Measurements from ENCODE around the gene MAGI1. TPM values are rescaled to one million over a fixed set of nuclear protein-coding genes. Genes with fewer than 3 reads are reported as not detected.

Gene MAGI1
- total RNA-seq, 4 donors from 2014 or later, result 42.4 to 71.6 (median 50.2) TPM

GRCh38 chr3:65675011-65675410 lies 363.7 kb downstream of the MAGI1 start:
- H3K4me3 ChIP-seq (ENCODE audit: low read depth, poor library complexity, severe bottlenecking), result no peak overlapping the region
- no peak for TF ChIP-seq POLR2A (IDR thresholded peaks at IDR 0.05)
- no peak for TF ChIP-seq CTCF (IDR thresholded peaks at IDR 0.05)
- intact Hi-C loops (cut with DNase I; ENCODE audit: low total_unique reads), result no loop called here
- 71 to 75% methylated on average over 3 of the region's 3 CpGs for WGBS, 2 donors
- DNase-seq (ENCODE audit: low spot score in 2 of 2), result no peak

- TF ChIP-seq POLR2A (IDR thresholded peaks at IDR 0.05), result no peak
- no peak overlapping the region for H3K4me3 ChIP-seq (ENCODE audit: low read depth, poor library complexity, severe bottlenecking)
- WGBS, 2 donors, result 26 to 37% methylated on average over 2 of the region's 2 CpGs
- intact Hi-C loops (cut with DNase I; ENCODE audit: low total_unique reads), result no loop called here
- no peak for DNase-seq (ENCODE audit: low spot score in 2 of 2)
Measured at GRCh38 chr3:65674226-65674625, 364.5 kb downstream of the MAGI1 start.

- peak in 1 of 2 donors; percentile 27 for DNase-seq (ENCODE audit: low spot score in 2 of 2)
- TF ChIP-seq CTCF (IDR thresholded peaks at IDR 0.05) (no peak), POLR2A (IDR thresholded peaks at IDR 0.05) (no peak)
- intact Hi-C loops (cut with DNase I; ENCODE audit: low total_unique reads), result no loop called here
- no peak overlapping the region for H3K4me3 ChIP-seq (ENCODE audit: low read depth, poor library complexity, severe bottlenecking)
- WGBS, 2 donors, result 36 to 43% methylated on average over 11 of the region's 11 CpGs
Measured at GRCh38 chr3:65672871-65673815, 365.6 kb downstream of the MAGI1 start.

GRCh38 chr3:65672061-65672460 lies 366.7 kb downstream of the MAGI1 start:
- WGBS, 2 donors, result 82 to 84% methylated on average over 1 of the region's 1 CpG
- intact Hi-C loops (cut with DNase I; ENCODE audit: low total_unique reads), result no loop called here
- no peak for TF ChIP-seq POLR2A (IDR thresholded peaks at IDR 0.05)
- TF ChIP-seq CTCF (IDR thresholded peaks at IDR 0.05), result no peak
- DNase-seq (ENCODE audit: low spot score in 2 of 2), result no peak
- no peak overlapping the region for H3K4me3 ChIP-seq (ENCODE audit: low read depth, poor library complexity, severe bottlenecking)

- intact Hi-C loops (cut with DNase I; ENCODE audit: low total_unique reads), result no loop called here
- TF ChIP-seq CTCF (IDR thresholded peaks at IDR 0.05), result no peak
- no peak for TF ChIP-seq POLR2A (IDR thresholded peaks at IDR 0.05)
- WGBS, 2 donors, result 47 to 49% methylated on average over 3 of the region's 3 CpGs
- DNase-seq (ENCODE audit: low spot score in 2 of 2), result no peak
- no peak overlapping the region for H3K4me3 ChIP-seq (ENCODE audit: low read depth, poor library complexity, severe bottlenecking)
Measured at GRCh38 chr3:65671004-65671403, 367.7 kb downstream of the MAGI1 start.

- no peak for DNase-seq (ENCODE audit: low spot score in 2 of 2)
- no peak overlapping the region for H3K4me3 ChIP-seq (ENCODE audit: low read depth, poor library complexity, severe bottlenecking)
- WGBS, 2 donors, result 44 to 50% methylated on average over 5 of the region's 5 CpGs
Measured at GRCh38 chr3:65669163-65669875, 369.4 kb downstream of the MAGI1 start.

More at GRCh38 chr3:65669163-65669875, 369.4 kb downstream of the MAGI1 start:
- no peak for TF ChIP-seq POLR2A (IDR thresholded peaks at IDR 0.05)
- no peak for TF ChIP-seq CTCF (IDR thresholded peaks at IDR 0.05)
- intact Hi-C loops (cut with DNase I; ENCODE audit: low total_unique reads), result no loop called here

Measured in lower leg skin (tissue), 4 donors.